Measurements from ENCODE around the gene SRRM3. TPM values are rescaled to one million over a fixed set of nuclear protein-coding genes. Genes with fewer than 3 reads are reported as not detected.

Gene SRRM3
- total RNA-seq, 1 experiment from 2014 or later = 1.7 TPM

GRCh38 chr7:76315364-76315763 is 113.7 kb downstream of the SRRM3 start:
- no TSS peak for BruUV-seq (replicated peaks)
- Mint-ChIP-seq H3K4me1 (ENCODE audit: low read depth, unreplicated experiment) (peaks cover 13% of the 10 kb centered on the region), H3K36me3 (ENCODE audit: insufficient read depth, unreplicated experiment) (peaks cover 30% of the 10 kb centered on the region), H3K4me3 (ENCODE audit: unreplicated experiment) (no peak overlapping the region), H3K27me3 (ENCODE audit: insufficient read depth, unreplicated experiment) (no peaks in the 10 kb centered on the region), H3K27ac (ENCODE audit: unreplicated experiment) (no peak overlapping the region), H3K9me3 (ENCODE audit: unreplicated experiment) (no peaks in the 10 kb centered on the region)
- ChIA-PET POLR2A (no interaction called here), CTCF (interaction anchor here (0.8 kb wide), 1 partner anchor 61 kb away, joined by 3 read pairs; no protein-coding TSS in a partner anchor)
- H3K27me3 ChIP-seq (replicated peaks; ENCODE audit: control insufficient read depth, insufficient read depth, low read length) = no peaks in the 10 kb centered on the region
- no peak for DNase-seq
- intact Hi-C loops (cut with micrococcal nuclease; ENCODE audit: unreplicated experiment) = no loop called here
- H3K36me3 ChIP-seq (ENCODE audit: control insufficient read depth, insufficient read depth, low read length) = no peaks in the 10 kb centered on the region
- H3K4me1 ChIP-seq = peaks cover 12% of the 10 kb centered on the region
- no peak overlapping the region for H3K4me3 ChIP-seq (ENCODE audit: low read depth, low read length)
- TF ChIP-seq, protein P1, sequence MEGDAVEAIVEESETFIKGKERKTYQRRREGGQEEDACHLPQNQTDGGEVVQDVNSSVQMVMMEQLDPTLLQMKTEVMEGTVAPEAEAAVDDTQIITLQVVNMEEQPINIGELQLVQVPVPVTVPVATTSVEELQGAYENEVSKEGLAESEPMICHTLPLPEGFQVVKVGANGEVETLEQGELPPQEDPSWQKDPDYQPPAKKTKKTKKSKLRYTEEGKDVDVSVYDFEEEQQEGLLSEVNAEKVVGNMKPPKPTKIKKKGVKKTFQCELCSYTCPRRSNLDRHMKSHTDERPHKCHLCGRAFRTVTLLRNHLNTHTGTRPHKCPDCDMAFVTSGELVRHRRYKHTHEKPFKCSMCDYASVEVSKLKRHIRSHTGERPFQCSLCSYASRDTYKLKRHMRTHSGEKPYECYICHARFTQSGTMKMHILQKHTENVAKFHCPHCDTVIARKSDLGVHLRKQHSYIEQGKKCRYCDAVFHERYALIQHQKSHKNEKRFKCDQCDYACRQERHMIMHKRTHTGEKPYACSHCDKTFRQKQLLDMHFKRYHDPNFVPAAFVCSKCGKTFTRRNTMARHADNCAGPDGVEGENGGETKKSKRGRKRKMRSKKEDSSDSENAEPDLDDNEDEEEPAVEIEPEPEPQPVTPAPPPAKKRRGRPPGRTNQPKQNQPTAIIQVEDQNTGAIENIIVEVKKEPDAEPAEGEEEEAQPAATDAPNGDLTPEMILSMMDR (IDR thresholded peaks at IDR 0.05; ENCODE audit: insufficient read depth in 1 of 2, low read depth in 1 of 2, low read length in 1 of 2, severe bottlenecking in 1 of 2, unreplicated experiment in 1 of 2) = no peak
- no peaks in the 10 kb centered on the region for H3K9me3 ChIP-seq

DNA sequence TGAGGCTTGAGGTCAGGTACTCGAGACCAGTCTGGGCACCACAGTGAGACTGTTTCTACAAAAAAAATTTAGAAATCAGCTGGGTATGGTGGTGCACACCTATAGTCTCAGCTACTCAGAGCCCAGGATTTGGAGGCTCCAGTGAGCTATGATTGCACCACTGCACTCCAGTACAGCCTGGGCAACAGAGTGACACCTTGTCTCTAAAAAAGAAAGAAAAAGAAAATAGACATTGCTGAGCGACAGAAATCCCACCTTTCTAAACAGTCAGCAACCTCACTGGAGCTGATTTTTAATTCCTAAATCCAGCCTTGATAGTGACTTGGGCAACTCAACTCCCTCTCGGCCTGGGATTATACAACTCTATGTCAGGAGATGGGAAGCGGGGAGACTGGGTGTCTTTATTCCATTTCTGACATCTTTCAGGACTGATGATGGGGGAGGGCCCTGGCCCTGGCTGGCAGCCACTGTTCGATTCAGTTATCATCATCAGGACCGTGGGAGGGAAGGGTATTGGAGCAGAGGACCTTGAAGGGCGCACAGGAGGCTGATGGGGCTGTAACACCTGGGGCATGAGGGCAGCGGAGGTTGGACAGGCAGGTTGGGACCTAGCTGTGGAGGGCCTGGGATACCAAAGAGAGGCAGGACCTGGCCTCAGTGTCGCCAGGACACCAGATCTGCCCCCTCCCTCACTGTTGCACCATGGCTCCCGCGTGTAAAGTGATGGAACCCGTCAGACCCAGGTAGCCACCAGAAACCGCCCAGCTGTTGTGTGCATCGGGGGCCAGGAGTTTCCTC is 115.5 kb downstream of the SRRM3 start:
- CTCF ChIA-PET = interaction anchor here (0.6 to 1.4 kb wide), 3 partner anchors 20 to 227 kb away, joined by 3 to 6 read pairs (median 4); no protein-coding TSS in a partner anchor
- intact Hi-C loops (cut with micrococcal nuclease; ENCODE audit: unreplicated experiment) = no loop called here

More for the DNA sequence above, 115.5 kb downstream of the SRRM3 start:
- Mint-ChIP-seq H3K36me3 (ENCODE audit: insufficient read depth, unreplicated experiment) (peaks cover 43% of the 10 kb centered on the region), H3K9me3 (ENCODE audit: unreplicated experiment) (no peaks in the 10 kb centered on the region), H3K27ac (ENCODE audit: unreplicated experiment) (peak overlapping the region; percentile 72), H3K4me3 (ENCODE audit: unreplicated experiment) (peak overlapping the region; percentile 76), H3K27me3 (ENCODE audit: insufficient read depth, unreplicated experiment) (no peaks in the 10 kb centered on the region), H3K4me1 (ENCODE audit: low read depth, unreplicated experiment) (peaks cover 13% of the 10 kb centered on the region)
- Histone ChIP-seq H3K36me3 (ENCODE audit: control insufficient read depth, insufficient read depth, low read length) (no peaks in the 10 kb centered on the region), H3K4me3 (ENCODE audit: low read depth, low read length) (peak overlapping the region; percentile 38), H3K4me1 (peaks cover 12% of the 10 kb centered on the region), H3K9me3 (no peaks in the 10 kb centered on the region), H3K27me3 (replicated peaks; ENCODE audit: control insufficient read depth, insufficient read depth, low read length) (no peaks in the 10 kb centered on the region)
- DNase-seq = no peak
- BruUV-seq (replicated peaks) = TSS peak; percentile 41
- TF ChIP-seq, protein P1 (IDR thresholded peaks at IDR 0.05; ENCODE audit: insufficient read depth in 1 of 2, low read depth in 1 of 2, low read length in 1 of 2, severe bottlenecking in 1 of 2, unreplicated experiment in 1 of 2) = no peak
- POLR2A ChIA-PET = interaction anchor here (1.4 to 1.6 kb wide), 2 partner anchors 41 to 151 kb away, joined by 3 read pairs; partner anchors contain the start of gene YWHAG

Data from Caco-2 (cell line).